GM18868 (cell line): Measurements from ENCODE around the gene ZNF629.
A peak's percentile ranks its signal among the peaks of the same experiment; 100 is the strongest.

Source experiments
- ATAC-seq: cut with Tn5 transposase; IDR thresholded peaks from one replicate; pipeline ENCODE4 v1.9.1; 2021; ENCODE audit warnings: mild to moderate bottlenecking, moderate library complexity; ENCODE audit not compliant: unreplicated experiment

The ZNF629 gene

DNA sequence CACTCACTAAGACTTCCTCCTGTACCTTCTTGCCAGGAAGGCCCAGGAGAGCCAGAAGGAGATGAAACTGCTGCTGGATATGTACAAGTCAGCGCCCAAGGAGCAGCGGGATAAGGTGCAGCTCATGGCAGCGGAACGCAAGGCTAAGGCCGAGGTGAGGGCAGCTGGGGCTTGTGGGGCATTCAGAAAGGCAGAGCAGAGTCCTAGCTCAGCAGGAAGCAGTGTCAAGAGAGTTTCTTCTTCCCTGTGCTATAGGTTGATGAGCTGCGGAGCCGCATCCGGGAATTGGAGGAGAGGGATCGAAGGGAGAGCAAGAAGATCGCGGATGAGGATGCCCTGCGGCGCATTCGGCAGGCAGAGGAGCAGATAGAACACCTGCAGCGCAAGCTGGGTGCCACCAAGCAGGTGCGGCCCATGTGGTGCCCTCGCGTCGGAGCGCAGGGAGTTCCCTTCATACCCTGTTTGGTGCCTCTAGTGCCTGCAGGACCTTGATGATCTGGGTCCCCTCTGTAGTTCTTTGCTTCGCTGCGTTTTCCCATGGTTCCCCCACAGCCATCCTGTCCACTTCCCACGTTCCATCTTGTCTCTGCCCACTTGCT lies 18.3 kb downstream of the ZNF629 start:
- no peak for ATAC-seq

DNA sequence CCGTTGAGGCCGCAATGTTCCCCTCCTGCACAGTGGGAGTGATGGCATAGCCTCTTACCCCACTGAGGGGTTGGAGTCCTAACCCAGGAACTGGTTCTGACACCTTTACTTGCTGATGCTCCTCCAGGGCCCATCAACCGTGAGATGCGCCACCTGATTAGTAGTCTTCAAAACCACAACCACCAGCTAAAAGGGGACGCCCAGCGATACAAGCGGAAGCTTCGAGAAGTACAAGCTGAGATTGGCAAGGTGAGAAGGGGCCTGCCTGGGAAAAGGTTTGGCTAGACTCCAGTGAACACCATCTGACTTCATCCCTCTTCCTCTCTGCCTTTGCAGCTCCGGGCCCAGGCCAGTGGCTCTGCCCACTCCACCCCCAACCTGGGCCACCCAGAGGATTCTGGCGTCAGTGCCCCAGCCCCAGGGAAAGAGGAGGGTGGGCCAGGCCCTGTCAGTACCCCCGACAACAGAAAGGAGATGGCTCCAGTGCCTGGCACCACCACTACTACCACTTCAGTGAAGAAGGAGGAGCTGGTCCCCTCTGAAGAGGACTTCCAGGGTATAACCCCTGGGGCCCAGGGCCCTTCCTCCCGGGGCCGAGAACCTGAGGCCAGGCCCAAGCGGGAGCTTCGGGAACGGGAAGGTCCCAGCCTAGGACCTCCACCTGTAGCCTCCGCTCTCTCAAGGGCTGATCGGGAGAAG lies 19.1 kb downstream of the ZNF629 start:
- ATAC-seq, result no peak

DNA sequence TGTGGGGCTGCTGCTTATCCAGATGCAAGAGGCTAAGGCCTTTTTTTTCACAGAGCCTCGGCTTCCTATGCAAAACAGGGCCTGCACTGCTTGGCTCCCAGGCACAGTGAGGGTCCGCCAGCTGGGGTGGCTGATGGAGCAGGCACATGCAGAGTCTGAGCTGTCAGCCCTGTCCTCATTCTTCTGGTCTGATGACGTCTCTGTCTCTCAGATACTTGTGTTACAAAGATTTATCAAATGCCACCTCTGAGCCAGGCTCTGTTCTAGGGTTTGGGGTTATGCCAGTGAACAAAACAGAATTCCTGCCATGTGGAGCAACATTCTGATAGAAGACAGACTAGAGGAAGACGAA lies 20.1 kb downstream of the ZNF629 start:
- ATAC-seq, result no peak

DNA sequence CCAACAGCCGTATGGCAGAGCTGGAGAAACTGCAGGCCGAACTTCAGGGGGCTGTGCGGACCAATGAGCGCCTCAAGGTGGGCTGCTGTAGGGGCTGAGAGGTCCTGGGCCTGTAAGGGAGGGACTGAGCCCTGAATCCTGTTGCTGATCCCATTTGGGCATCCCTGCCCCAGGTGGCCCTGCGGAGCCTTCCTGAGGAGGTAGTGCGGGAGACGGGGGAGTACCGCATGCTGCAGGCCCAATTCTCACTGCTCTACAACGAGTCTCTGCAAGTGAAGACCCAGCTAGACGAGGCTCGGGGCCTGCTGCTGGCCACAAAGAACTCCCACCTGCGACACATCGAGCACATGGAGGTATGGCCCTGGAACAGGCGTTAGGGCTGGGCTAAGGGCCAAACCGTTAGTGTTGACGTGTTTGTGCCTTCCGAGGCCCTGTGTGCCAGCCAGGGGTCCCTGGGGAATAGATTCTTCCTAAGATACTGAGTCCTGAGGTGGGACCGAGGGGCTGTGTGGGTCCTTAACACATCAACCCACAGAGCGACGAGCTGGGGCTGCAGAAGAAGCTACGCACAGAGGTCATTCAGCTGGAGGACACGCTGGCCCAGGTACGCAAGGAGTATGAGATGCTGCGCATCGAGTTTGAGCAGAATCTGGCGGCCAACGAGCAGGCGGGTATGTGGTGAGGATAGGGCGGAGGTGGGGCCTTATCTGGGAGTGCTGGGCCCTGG lies 20.6 kb downstream of the ZNF629 start:
- ATAC-seq, result no peak

DNA sequence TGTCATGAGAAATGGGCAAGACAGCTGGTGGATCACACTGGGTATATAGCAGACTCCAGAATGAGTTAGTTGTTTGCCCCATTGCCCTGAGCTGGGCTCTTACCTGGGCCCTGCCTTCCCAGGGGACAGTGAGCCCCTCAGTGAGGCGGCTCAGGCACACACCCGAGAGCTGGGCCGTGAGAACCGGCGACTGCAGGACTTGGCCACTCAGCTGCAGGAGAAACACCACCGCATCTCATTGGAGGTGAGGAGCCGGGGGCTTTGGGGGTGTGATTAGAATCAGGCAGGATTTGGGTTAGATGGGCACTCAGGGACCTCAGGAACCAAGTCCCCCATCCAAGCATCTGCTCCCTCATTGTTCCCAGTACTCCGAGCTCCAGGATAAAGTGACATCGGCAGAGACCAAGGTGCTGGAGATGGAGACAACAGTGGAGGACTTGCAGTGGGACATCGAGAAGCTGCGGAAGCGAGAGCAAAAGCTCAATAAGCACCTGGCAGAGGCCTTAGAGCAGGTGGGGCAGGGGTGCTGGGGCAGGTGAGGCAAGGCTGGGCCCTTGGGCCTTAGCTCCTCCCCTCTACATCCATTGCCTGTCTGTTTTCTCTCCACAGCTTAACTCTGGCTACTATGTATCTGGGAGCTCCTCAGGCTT lies 22.1 kb downstream of the ZNF629 start:
- no peak for ATAC-seq

DNA sequence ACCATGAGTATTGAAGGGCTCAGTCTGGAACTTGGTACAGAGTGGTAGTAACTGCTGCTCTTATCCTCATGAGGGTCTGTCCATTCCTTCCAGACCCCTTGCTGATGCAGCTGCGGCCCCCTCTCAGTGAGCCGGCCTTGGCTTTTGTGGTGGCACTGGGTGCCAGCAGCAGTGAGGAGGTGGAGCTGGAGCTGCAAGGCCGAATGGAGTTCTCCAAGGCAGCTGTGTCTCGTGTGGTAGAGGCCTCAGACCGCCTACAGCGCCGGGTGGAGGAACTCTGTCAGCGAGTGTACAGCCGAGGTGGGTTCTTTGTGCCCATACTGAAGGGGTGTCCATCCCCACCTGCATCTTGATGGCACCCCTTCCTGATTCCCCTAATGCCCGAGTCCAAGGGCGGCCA lies 22.9 kb downstream of the ZNF629 start:
- no peak for ATAC-seq

DNA sequence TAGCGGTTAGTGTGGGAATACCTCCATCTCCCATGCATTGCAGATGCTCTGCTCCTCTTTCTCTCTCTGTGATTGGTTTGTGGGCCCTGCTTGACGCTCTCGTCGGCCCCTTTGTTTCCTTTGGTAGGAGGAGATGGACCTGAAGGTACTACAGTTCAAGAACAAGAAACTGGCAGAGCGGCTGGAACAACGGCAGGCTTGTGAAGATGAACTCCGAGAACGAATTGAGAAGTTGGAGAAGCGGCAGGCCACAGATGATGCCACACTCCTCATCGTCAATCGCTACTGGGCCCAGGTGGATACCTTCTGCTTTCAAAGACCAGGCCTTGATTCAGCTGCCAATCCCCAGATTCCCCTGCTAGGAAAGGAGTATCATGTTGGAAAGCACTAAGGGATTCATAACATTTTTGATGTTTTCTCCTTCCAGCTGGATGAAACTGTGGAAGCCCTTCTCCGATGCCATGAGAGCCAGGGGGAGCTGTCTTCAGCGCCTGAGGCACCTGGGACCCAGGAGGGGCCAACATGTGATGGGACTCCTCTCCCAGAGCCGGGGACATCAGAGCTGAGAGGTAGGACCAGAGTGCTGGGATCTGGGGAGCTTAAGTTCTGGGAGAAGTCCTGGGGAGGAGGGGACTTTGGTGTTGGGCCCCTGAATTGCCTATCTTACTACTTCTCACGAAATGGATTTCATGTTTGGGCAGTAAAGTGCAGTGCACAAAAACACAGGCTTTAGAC lies 23.8 kb downstream of the ZNF629 start:
- ATAC-seq, result no peak

DNA sequence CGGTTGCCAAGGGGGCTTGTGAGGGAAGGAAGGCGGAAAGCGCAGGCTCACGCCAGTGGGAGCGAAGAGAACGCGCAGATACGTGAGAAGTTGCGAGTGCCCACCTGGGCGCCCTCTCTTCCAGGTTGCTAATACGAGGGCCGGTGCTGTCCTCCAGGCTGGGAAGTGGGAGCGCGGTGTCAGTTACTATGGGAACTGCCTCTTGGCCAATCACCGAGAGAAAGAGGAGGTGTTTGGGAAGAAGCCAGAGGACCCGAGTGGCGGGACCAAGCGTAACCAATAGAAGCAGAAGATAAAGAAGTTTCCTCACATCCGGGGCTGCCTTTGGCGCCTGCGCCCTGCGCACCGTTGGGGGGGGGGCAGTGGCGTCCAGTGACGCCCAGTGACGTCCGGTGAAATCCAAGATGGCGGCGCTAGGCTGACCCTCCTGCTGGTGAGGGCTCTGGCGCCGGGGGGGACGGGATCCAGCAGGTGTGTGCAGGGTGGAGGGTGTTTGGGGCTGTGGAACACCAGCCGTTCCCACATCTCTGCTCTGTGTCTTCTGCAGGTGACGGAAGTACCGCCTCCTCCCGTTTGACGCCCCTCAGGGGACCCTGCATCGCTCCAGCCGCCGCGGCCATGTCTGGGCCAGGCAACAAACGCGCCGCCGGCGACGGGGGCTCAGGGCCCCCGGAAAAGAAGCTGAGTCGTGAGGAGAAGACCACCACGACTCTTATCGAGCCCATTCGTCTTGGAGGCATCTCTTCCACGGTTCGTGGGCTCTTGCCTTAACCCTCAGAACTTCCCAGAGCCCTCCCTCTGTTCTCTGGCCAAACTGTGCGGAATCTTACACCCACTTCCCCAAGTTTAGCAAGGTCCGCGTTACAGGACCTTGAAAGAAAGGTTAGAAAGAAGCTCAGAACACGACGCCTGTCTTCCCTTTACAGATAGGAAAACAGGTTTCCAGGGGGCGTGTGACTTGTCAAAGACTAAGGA lies 24.8 kb downstream of the ZNF629 start, which contains the start of the genes CFAP119 and RNF40:
TSS of gene CFAP119 (minus strand) at position 135 of the 975 bp plus-strand sequence. CDS start 314 bp downstream, outside the sequence.
TSS of gene RNF40 (plus strand) at position 395 of the 975 bp plus-strand sequence. CDS start at position 619, 224 bp downstream.
- peak; percentile 91 for ATAC-seq

DNA sequence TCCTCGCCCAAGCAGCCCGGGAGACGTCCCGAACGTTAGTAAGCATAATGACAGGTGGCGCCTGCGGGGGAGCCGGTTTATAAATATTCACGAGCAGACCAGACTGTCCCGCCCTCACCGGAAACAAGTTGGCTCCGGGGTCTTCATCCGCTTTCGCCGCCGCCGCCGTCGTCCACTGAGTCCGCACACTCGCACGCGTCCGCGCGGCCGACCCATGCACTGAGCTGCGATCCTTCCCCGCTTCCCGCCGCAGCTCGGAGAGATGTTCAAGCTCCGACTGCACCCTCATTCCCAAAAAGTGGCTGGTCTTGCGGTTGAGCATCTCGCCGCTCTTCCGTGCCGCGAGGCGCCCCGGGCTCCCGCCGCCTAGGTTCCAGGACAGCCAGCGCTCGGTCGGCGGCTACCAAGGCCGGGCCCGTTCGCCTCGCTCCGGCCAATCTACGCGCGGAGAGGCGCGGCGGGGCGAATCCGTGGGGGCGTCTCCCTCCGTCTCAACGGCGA lies 25.5 kb downstream of the ZNF629 start:
- ATAC-seq, result peak; percentile 27

DNA sequence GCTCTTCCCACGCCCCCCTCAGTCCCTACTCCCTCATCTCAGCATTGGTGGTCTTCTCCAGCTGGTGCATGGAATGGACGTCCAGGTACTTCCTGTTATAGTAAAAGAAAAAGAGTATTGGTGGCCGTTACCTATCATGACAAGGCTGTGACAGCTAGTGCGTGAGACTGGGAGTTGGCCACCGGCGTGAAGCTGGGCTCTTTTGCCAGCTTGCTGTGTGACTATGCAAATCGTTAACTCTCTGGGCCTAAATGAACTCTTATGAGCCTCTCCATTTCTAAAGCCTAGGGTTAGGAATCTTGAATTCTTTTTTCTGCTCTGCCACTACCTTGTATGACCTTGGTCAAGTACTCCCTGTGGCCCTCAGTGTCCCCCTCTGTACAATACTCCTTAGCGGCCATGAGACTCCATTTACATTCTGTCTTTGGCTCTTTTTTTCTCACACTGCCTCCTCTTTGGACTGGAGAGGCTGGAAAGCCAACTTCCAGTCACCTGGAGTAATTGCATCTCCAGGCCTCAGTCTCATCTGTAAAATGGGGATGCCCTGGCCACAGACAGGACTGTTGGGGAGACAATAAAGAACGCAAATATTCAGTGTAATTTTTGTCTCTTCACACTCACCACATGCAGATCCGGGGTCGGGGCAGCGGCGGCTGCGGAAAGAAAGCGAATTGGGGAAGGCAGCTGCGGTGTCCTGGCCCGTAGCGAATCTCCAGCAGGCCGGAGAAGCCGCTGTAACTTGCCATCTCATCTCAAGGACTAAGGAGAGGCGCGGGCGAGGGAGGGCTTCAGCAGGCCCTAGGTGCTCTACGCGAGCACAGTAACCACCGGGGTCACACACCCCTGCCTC lies 26.2 kb downstream of the ZNF629 start:
- ATAC-seq, result no peak

DNA sequence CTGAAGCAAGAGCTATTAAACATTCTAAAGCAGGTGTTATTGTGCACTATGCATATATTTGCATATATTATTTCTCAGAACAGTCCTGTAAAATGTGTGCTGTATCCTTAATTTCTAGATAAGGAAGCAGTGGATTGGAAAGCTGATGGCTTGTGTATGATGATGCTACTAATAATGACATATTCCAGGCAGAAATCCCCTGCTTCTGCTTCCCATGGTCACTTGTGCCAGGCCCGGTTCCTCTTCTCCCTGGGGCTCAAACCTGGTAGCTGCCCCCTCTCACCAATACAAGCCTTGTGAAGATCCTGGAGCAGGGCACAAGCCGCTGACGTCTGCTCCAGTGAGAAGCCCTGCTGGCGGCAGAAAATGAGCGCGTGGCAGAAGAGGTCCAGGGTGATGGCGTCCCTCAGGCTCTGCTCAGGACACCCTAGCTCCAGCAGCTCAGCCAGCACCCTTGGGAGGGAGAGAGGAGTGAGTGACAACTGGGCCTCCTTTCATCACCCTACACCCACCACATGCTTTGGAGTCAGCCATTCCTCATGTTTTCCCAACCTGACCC lies 26.9 kb downstream of the ZNF629 start:
- no peak for ATAC-seq

DNA sequence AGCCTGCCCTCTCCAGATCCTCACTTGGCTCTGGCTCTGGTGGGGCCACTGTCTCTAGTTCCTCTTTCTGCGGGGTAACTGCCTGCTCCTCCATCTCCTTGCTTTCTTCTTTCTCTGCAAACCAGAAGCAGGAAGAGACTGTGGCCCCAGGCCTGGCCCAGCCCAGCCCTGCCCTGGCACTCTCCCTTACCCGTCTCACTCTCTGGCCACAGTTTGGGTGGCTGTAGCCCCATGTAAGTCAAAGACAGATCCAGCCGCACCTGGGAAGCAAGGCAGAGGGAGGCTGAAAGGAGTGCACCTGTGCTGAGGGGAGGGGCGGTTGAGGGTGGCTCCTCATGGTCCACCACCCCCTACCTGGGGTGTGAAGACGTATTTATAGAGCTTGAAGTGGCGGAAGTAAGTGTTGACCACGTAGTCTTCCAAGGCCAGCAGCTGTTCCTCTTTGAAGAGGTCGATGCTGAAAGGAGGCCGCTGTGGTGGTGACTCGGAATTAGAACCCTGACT lies 28.0 kb downstream of the ZNF629 start:
- ATAC-seq, result no peak

DNA sequence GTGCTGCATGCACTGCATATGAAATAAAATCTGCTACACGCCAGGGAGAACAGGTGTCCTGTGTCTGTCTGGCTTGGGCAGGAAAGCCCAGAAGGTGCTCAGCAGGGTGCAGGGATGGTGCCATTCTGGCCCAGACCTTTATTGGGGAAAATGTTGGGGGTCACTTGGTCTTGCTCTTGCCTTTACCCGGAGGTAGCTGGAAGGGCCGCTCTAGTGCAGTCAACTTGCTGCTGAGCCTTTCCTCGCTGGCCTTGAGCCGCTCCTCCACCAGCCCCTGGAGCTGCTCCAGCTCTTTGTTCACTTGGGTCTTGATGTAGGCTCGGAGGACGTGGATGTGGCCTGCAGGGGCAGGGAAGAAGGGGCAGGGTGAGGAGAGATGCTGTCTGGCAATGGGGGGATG lies 29.7 kb downstream of the ZNF629 start:
- no peak for ATAC-seq

DNA sequence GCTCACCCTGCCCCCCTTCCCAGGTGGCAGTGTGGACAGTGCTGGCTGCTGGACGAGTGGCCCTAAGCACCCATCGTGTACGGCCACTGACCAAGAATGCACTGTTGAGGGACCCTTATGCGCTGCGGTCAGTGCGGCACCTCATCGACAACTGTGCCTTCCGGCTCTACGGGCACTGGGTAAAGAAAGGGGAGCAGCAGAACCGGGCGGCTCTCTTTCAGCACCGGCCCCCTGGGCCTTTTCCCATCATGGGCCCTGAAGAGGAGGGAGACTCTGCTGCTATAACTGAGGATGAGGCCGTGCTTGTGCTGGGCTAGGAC lies 30.3 kb downstream of the ZNF629 start:
- ATAC-seq, result no peak

DNA sequence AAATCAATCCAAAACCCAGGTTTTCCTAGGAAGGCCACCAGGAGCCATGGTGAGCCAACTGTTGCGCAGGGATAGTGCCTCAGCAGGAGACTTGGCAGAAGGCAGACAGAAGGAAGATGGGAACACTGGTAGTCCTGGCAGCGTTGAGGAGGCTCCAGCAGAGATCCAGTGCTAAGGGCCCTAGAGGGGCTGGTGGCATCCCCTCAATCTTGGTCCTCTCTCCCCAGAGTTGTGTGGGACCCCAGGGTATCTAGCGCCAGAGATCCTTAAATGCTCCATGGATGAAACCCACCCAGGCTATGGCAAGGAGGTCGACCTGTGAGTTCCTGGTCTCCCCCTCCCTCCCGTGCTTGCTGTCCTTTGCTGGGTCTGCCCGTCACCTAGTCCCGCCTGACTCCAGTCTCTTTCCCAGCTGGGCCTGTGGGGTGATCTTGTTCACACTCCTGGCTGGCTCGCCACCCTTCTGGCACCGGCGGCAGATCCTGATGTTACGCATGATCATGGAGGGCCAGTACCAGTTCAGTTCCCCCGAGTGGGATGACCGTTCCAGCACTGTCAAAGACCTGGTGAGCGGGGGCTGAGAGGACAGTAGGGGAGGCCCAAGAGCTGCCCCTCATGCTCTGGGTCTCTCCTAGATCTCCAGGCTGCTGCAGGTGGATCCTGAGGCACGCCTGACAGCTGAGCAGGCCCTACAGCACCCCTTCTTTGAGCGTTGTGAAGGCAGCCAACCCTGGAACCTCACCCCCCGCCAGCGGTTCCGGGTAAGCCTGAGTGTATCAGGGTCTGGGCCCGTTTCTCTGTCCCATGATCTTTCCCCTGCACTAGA lies 30.8 kb downstream of the ZNF629 start:
- no peak for ATAC-seq

DNA sequence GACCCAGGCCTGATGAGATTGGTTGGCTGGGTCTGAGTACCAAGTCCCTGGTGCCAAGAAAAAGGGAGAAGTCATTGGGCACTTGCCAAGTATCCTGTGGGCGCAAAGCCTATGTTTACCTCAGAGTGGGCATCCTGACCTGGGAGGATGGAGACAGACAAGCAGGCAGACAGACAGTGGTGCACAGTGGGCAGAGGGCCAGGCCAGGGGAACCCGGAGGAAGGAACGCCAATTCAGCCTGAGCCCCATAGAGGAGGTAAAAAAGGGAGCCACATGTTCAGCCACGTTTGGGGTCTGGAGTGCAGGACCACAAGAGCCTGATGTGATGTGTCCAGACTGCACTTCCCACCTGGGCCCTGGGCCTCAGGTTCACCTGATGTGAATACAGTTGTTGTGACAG lies 33.4 kb downstream of the ZNF629 start:
- ATAC-seq, result no peak

DNA sequence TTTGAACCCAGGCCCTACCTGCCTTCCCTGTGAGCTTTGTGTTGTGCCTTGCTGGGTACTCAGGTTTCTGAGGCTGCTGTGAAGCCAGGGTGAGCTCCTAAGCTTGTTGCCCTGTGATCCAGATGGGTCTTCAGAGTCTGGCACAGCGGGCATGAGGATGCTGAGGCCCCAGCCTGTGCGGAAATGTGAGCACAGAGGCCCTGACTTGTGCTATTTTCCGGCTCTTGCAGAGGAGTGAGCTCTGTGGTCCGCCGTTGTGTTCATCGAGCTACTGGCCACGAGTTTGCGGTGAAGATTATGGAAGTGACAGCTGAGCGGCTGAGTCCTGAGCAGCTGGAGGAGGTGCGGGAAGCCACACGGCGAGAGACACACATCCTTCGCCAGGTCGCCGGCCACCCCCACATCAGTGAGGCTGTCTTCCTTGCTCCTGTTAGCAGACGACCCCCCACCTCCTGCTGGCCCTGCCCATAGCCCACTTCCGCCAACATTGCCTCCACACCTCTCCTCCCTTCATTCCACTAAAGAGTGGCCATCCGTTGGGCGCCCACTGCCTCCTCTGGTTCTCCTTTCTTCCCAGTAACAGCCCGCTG lies 36.0 kb downstream of the ZNF629 start:
- ATAC-seq, result no peak
